SU-DHL-6 (cell line): ENCODE data around the gene FUT8.

Experiments used
- H2AFZ ChIP-seq: fragments of 200-600 bp; sonication (generic); 2 replicates; pipeline ENCODE4 v1.6.1; 2014; ENCODE audit warnings: low read depth, mild to moderate bottlenecking, moderate library complexity, mixed read lengths, antibody characterized with exemption, low read length; ENCODE audit not compliant: severe bottlenecking
- H3F3A ChIP-seq: fragments of 200-600 bp; shearing (Covaris generic); 2 replicates; pipeline ENCODE4 v1.6.0; 2016; ENCODE audit warnings: antibody characterized with exemption, mild to moderate bottlenecking; ENCODE audit not compliant: insufficient read depth
- H3K27ac ChIP-seq: fragments of 200-600 bp; sonication (generic); 2 replicates; pipeline ENCODE4 v1.5.1; 2016; ENCODE audit warnings: low read depth, mild to moderate bottlenecking, low read length, moderate library complexity, mixed read lengths
- H3K27me3 ChIP-seq: fragments of 200-600 bp; sonication (generic), shearing (Covaris generic); 2 replicates; pipeline ENCODE4 v1.6.0; 2014; ENCODE audit warnings: mild to moderate bottlenecking, low read length
- H3K36me3 ChIP-seq: fragments of 200-600 bp; sonication (generic); 2 replicates; pipeline ENCODE4 v1.6.1; 2014; ENCODE audit warnings: mild to moderate bottlenecking, low read length, mixed read lengths
- H3K4me2 ChIP-seq: fragments of 300-600, 200-600 bp; shearing (Covaris generic), sonication (generic); 2 replicates; pipeline ENCODE4 v1.6.0; 2014; ENCODE audit warnings: low read length, low read depth, mild to moderate bottlenecking; ENCODE audit not compliant: poor library complexity, severe bottlenecking
- H3K4me3 ChIP-seq: fragments of 200-600 bp; sonication (generic); 2 replicates; pipeline ENCODE4 v1.5.1; 2014; ENCODE audit warnings: antibody characterized with exemption, low read length, mild to moderate bottlenecking, mixed read lengths; ENCODE audit not compliant: insufficient read depth, poor library complexity, severe bottlenecking
- H3K79me2 ChIP-seq: fragments of 200-600 bp; sonication (generic); 2 replicates; pipeline ENCODE4 v1.6.1; 2014; ENCODE audit warnings: mild to moderate bottlenecking, low read length, moderate library complexity; ENCODE audit not compliant: insufficient read depth
- H3K9ac ChIP-seq: fragments of 200-600 bp; sonication (generic); 2 replicates; pipeline ENCODE4 v1.7.0; 2014; ENCODE audit warnings: mild to moderate bottlenecking, low read length
- H3K9me2 ChIP-seq: fragments of 200-600 bp; sonication (generic); replicated peaks from 2 replicates; pipeline ENCODE4 v1.6.1; 2014; ENCODE audit warnings: low read length; ENCODE audit not compliant: insufficient read depth
- H3K9me3 ChIP-seq: fragments of 200-600 bp; sonication (generic); 2 replicates; pipeline ENCODE4 v1.6.1; 2014; ENCODE audit warnings: low read length, mixed read lengths; ENCODE audit not compliant: insufficient read depth
- H4K20me1 ChIP-seq: fragments of 200-600 bp; sonication (generic); 2 replicates; pipeline ENCODE4 v1.6.1; 2014; ENCODE audit warnings: low read depth, mild to moderate bottlenecking, antibody characterized with exemption, low read length, moderate library complexity, mixed read lengths
- CTCF ChIP-seq: fragments of 200-600 bp; sonication (generic); IDR thresholded peaks from one replicate; pipeline ENCODE4 v1.5.1; 2017; ENCODE audit warnings: antibody characterized with exemption, mild to moderate bottlenecking, low read length, moderate library complexity; ENCODE audit not compliant: insufficient read depth, poor library complexity, severe bottlenecking
- EZH2phosphoT487 ChIP-seq: fragments of 200-600 bp; sonication (generic), shearing (Covaris generic); conservative IDR thresholded peaks from 2 replicates; pipeline ENCODE4 v1.6.1; 2018; ENCODE audit warnings: mild to moderate bottlenecking, antibody characterized with exemption, low read length, moderate library complexity, mixed read lengths

Gene FUT8

GRCh38 chr14:65438266-65438933 is 25.9 kb downstream of the FUT8 start:
- Histone ChIP-seq H3K79me2 (peaks cover 78% of the 10 kb centered on the region), H3K27ac (no peak overlapping the region), H3K36me3 (peaks cover 19% of the 10 kb centered on the region)

GRCh38 chr14:65439117-65439516 is 26.6 kb downstream of the FUT8 start:
- H2AFZ ChIP-seq: no peak overlapping the region
- H3K9me2 ChIP-seq: no peaks in the 10 kb centered on the region
- H4K20me1 ChIP-seq: no peaks in the 10 kb centered on the region
- H3K4me2 ChIP-seq: no peak overlapping the region
- H3K79me2 ChIP-seq: peaks cover 77% of the 10 kb centered on the region
- TF ChIP-seq EZH2phosphoT487 (no peak), CTCF (no peak)
- no peaks in the 10 kb centered on the region for H3K9me3 ChIP-seq
- no peaks in the 10 kb centered on the region for H3K27me3 ChIP-seq
- H3K36me3 ChIP-seq: peaks cover 16% of the 10 kb centered on the region
- H3F3A ChIP-seq: 0 out of 2 replicates have a peak, but pooled peaks cover 3% of the 10 kb centered on the region
- no peak overlapping the region for H3K9ac ChIP-seq
- no peak overlapping the region for H3K27ac ChIP-seq
- H3K4me3 ChIP-seq: no peak overlapping the region

More at GRCh38 chr14:65438266-65438933, 25.9 kb downstream of the FUT8 start:
- Histone ChIP-seq H3K9me2 (no peaks in the 10 kb centered on the region), H3K27me3 (no peaks in the 10 kb centered on the region), H3K4me3 (no peak overlapping the region), H3K9ac (no peak overlapping the region), H3K9me3 (no peaks in the 10 kb centered on the region), H3K4me2 (no peak overlapping the region), H3F3A (0 out of 2 replicates have a peak, but pooled peaks cover 3% of the 10 kb centered on the region), H4K20me1 (no peaks in the 10 kb centered on the region), H2AFZ (no peak overlapping the region)
- no peak for TF ChIP-seq CTCF

GRCh38 chr14:65440230-65440629 is 27.7 kb downstream of the FUT8 start:
- no peaks in the 10 kb centered on the region for H4K20me1 ChIP-seq
- H3K27ac ChIP-seq: no peak overlapping the region
- H3K4me3 ChIP-seq: no peak overlapping the region
- H3K79me2 ChIP-seq: peaks cover 77% of the 10 kb centered on the region
- peaks cover 9% of the 10 kb centered on the region for H3K36me3 ChIP-seq
- H3F3A ChIP-seq: 0 out of 2 replicates have a peak, but pooled peaks cover 3% of the 10 kb centered on the region
- TF ChIP-seq EZH2phosphoT487: no peak
- H3K27me3 ChIP-seq: no peaks in the 10 kb centered on the region
- H3K9ac ChIP-seq: no peak overlapping the region
- H3K9me2 ChIP-seq: no peaks in the 10 kb centered on the region
- no peak overlapping the region for H3K4me2 ChIP-seq
- no peaks in the 10 kb centered on the region for H3K9me3 ChIP-seq
- H2AFZ ChIP-seq: no peak overlapping the region

GRCh38 chr14:65444230-65444629 is 31.7 kb downstream of the FUT8 start:
- Histone ChIP-seq H3K9me3 (no peaks in the 10 kb centered on the region), H3K36me3 (no peaks in the 10 kb centered on the region), H3K79me2 (peaks cover 67% of the 10 kb centered on the region), H3K9ac (no peak overlapping the region), H3K27me3 (no peaks in the 10 kb centered on the region), H2AFZ (no peak overlapping the region), H3F3A (0 out of 2 replicates have a peak, but pooled peaks cover 3% of the 10 kb centered on the region), H3K9me2 (no peaks in the 10 kb centered on the region), H4K20me1 (no peaks in the 10 kb centered on the region), H3K27ac (no peak overlapping the region), H3K4me2 (no peak overlapping the region), H3K4me3 (no peak overlapping the region)
- TF ChIP-seq EZH2phosphoT487: no peak
- no peak for TF ChIP-seq CTCF
